Measurements from ENCODE around the gene STXBP6. TPM values are rescaled to one million over a fixed set of nuclear protein-coding genes. Genes with fewer than 3 reads are reported as not detected.

STXBP6 gene
- total and polyA plus RNA-seq, 2 donors (not counting 3 experiments of a cell fraction or from before 2014, with no cell fraction given), result 0.06 TPM; not detected in 1

DNA sequence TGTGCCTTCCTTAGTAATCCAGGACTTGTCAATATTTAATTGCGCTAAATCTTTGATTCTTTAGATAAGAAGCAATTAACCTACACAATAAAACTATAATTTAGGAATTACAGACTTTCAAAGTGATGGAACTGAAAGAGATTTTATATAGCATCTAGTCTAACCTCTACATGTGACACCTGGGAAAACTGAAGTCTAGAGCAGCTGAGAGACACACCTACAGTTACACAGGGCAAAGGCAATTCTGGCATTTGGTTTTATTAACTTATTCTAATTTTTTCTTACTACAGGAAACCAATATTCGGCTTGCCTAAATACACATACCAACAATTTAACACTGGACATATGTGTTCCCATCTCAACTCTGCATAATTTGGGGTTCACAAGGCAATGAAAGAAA lies 196.5 kb downstream of the STXBP6 start:
- dilution Hi-C loops (cut with MboI; ENCODE audit: extremely low pct_ligation_motif_present, low sequenced_read_pairs), result no loop called here
- H4K20me1 ChIP-seq (replicated peaks; ENCODE audit: control insufficient read depth, extremely low read depth, insufficient read depth, low read length), result no peaks in the 10 kb centered on the region
- H3K9ac ChIP-seq (replicated peaks; ENCODE audit: extremely low read depth, insufficient read depth, low read length), result no peak overlapping the region
- H3K27me3 ChIP-seq (ENCODE audit: control insufficient read depth in 2 of 2, insufficient read depth in 2 of 2, low read length in 2 of 2), result no peaks in the 10 kb centered on the region
- CTCF ChIA-PET, result no interaction called here
- no peak overlapping the region for H3K4me3 ChIP-seq (replicated peaks in 1 of 3; ENCODE audit: insufficient read depth in 1 of 3, low read depth in 1 of 3, low read length in 3 of 3)
- TF ChIP-seq FOS (IDR thresholded peaks at IDR 0.05; ENCODE audit: borderline replicate concordance, insufficient read depth, low read length), result no peak
- no peak for TF ChIP-seq MYC (IDR thresholded peaks at IDR 0.05; ENCODE audit: low read depth, low read length)
- TF ChIP-seq, protein P1, sequence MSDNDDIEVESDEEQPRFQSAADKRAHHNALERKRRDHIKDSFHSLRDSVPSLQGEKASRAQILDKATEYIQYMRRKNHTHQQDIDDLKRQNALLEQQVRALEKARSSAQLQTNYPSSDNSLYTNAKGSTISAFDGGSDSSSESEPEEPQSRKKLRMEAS (IDR thresholded peaks at IDR 0.05; ENCODE audit: insufficient read depth, insufficient read length), result no peak
- intact Hi-C loops (cut with micrococcal nuclease), result no loop called here
- H3K79me2 ChIP-seq (ENCODE audit: control insufficient read depth, insufficient read depth, low read length), result no peaks in the 10 kb centered on the region
- BruUV-seq (replicated peaks), result no TSS peak
- FAIRE-seq (no peak), DNase-seq (ENCODE audit: low read depth, low spot score) (no peak)
- H3K9me1 ChIP-seq (replicated peaks; ENCODE audit: control insufficient read depth, extremely low read depth, insufficient read depth, low read length), result no peaks in the 10 kb centered on the region
- no peaks in the 10 kb centered on the region for H3K9me3 ChIP-seq (replicated peaks; ENCODE audit: control insufficient read depth, insufficient read depth, low read length)
- no peak overlapping the region for H2AFZ ChIP-seq (ENCODE audit: low read depth, low read length)
- H3K27ac ChIP-seq (ENCODE audit: insufficient read depth, low read depth, low read length), result no peak overlapping the region
- H3K4me2 ChIP-seq (ENCODE audit: insufficient read depth, low read length), result no peak overlapping the region
- no peaks in the 10 kb centered on the region for H3K36me3 ChIP-seq (ENCODE audit: control insufficient read depth in 2 of 2, extremely low read depth in 1 of 2, insufficient read depth in 2 of 2, low read length in 2 of 2)
- POLR2A ChIA-PET, result no interaction called here
- H3K4me1 ChIP-seq (ENCODE audit: control insufficient read depth, extremely low read depth, insufficient read depth, low read length), result no peaks in the 10 kb centered on the region

GRCh38 chr14:24852312-24853060 lies 197.5 kb downstream of the STXBP6 start:
- Histone ChIP-seq H3K27ac (ENCODE audit: insufficient read depth, low read depth, low read length) (no peak overlapping the region), H3K4me2 (ENCODE audit: insufficient read depth, low read length) (no peak overlapping the region), H3K36me3 (ENCODE audit: control insufficient read depth in 2 of 2, extremely low read depth in 1 of 2, insufficient read depth in 2 of 2, low read length in 2 of 2) (no peaks in the 10 kb centered on the region), H3K79me2 (ENCODE audit: control insufficient read depth, insufficient read depth, low read length) (no peaks in the 10 kb centered on the region), H3K4me3 (replicated peaks in 1 of 3; ENCODE audit: insufficient read depth in 1 of 3, low read depth in 1 of 3, low read length in 3 of 3) (no peak overlapping the region), H2AFZ (ENCODE audit: low read depth, low read length) (no peak overlapping the region), H3K4me1 (ENCODE audit: control insufficient read depth, extremely low read depth, insufficient read depth, low read length) (no peaks in the 10 kb centered on the region), H3K9me3 (replicated peaks; ENCODE audit: control insufficient read depth, insufficient read depth, low read length) (no peaks in the 10 kb centered on the region), H3K27me3 (ENCODE audit: control insufficient read depth in 2 of 2, insufficient read depth in 2 of 2, low read length in 2 of 2) (no peaks in the 10 kb centered on the region), H3K9ac (replicated peaks; ENCODE audit: extremely low read depth, insufficient read depth, low read length) (no peak overlapping the region), H4K20me1 (replicated peaks; ENCODE audit: control insufficient read depth, extremely low read depth, insufficient read depth, low read length) (no peaks in the 10 kb centered on the region), H3K9me1 (replicated peaks; ENCODE audit: control insufficient read depth, extremely low read depth, insufficient read depth, low read length) (no peaks in the 10 kb centered on the region)
- BruUV-seq (replicated peaks), result no TSS peak
- ChIA-PET CTCF (interaction anchor here (0.9 kb wide), 1 partner anchor 30 kb away, joined by 3 read pairs; no protein-coding TSS in a partner anchor), POLR2A (no interaction called here)
- intact Hi-C loops (cut with micrococcal nuclease) (no loop called here), dilution Hi-C loops (cut with MboI; ENCODE audit: extremely low pct_ligation_motif_present, low sequenced_read_pairs) (no loop called here)
- TF ChIP-seq POLR2AphosphoS5 (IDR thresholded peaks at IDR 0.05; ENCODE audit: insufficient read depth, low read depth, low read length) (no peak), FOS (IDR thresholded peaks at IDR 0.05; ENCODE audit: borderline replicate concordance, insufficient read depth, low read length) (no peak), JUN (IDR thresholded peaks at IDR 0.05; ENCODE audit: borderline replicate concordance, insufficient read depth, insufficient read length, low read depth) (no peak), CTCF (IDR thresholded peaks at IDR 0.05; ENCODE audit: extremely low read depth in 1 of 2, insufficient read depth in 1 of 2, low read depth in 1 of 2, low read length in 2 of 2) (no peak), GATA2 (IDR thresholded peaks at IDR 0.05; ENCODE audit: insufficient read depth, insufficient read length, low read depth, low read length) (no peak), POLR2A (IDR thresholded peaks at IDR 0.05; ENCODE audit: low read depth, low read length) (no peak), MYC (IDR thresholded peaks at IDR 0.05; ENCODE audit: low read depth, low read length) (no peak)
- TF ChIP-seq, protein P1 (IDR thresholded peaks at IDR 0.05; ENCODE audit: insufficient read depth, insufficient read length), result no peak
- DNase-seq (ENCODE audit: low read depth, low spot score) (no peak), FAIRE-seq (no peak)

Data from endothelial cell of umbilical vein (primary cell).